PFSK-1 (cell line): ENCODE data around the gene FADS2.

Experiments used
- FOXP2 ChIP-seq: optimal IDR thresholded peaks from 2 replicates; pipeline ENCODE3; 2011; ENCODE audit warnings: borderline replicate concordance, control low read depth, inconsistent platforms; ENCODE audit not compliant: insufficient read depth; ENCODE audit errors: extremely low read length, extremely low read depth
- POLR2AphosphoS5 ChIP-seq: IDR thresholded peaks from 2 replicates; pipeline ENCODE4 v1.6.1; 2012; ENCODE audit warnings: low read depth, mild to moderate bottlenecking, control low read depth, low read length, moderate library complexity
- SIN3A ChIP-seq: IDR thresholded peaks from 2 replicates; pipeline ENCODE4 v1.6.1; 2012; ENCODE audit warnings: mild to moderate bottlenecking, low read length, moderate library complexity, borderline replicate concordance; ENCODE audit not compliant: insufficient read depth
- TAF1 ChIP-seq: IDR thresholded peaks from 2 replicates; pipeline ENCODE4 v1.6.1; 2012; ENCODE audit warnings: low read length, control low read depth, borderline replicate concordance; ENCODE audit not compliant: insufficient read depth
- TF ChIP-seq, protein P1 (sequence below), 2 experiments: IDR thresholded peaks; 2 replicates each; pipeline versions ENCODE4 v1.6.1 to v1.8.0; 2011 to 2012; ENCODE audit warnings: low read depth in 2 of 2, low read length in 2 of 2, control low read depth in 1 of 2, inconsistent platforms in 1 of 2, mild to moderate bottlenecking in 1 of 2, moderate library complexity in 1 of 2; ENCODE audit not compliant: insufficient read depth in 1 of 2

Gene FADS2

DNA sequence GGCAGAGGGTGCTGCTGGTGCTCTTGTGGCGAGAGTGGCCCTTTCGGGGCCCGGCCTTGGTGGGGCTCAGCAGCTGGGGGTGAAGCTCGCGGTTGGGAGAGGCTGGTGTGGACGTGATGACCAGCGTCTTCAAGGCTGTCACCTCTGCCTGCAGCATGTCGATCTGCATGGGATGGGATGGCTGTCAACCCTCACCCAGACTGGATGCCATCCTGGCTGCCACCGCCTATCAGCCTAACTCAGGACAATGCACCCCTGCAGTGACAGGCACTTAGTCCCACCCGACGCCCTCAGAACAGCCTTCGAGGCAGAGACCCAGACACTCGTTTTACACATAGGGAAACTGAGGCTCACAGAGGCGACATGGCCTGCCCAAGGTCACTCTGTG is 78.4 kb downstream of the FADS2 start:
- no peak for TF ChIP-seq SIN3A
- TF ChIP-seq TAF1: no peak
- TF ChIP-seq FOXP2: no peak
- TF ChIP-seq, protein P1, sequence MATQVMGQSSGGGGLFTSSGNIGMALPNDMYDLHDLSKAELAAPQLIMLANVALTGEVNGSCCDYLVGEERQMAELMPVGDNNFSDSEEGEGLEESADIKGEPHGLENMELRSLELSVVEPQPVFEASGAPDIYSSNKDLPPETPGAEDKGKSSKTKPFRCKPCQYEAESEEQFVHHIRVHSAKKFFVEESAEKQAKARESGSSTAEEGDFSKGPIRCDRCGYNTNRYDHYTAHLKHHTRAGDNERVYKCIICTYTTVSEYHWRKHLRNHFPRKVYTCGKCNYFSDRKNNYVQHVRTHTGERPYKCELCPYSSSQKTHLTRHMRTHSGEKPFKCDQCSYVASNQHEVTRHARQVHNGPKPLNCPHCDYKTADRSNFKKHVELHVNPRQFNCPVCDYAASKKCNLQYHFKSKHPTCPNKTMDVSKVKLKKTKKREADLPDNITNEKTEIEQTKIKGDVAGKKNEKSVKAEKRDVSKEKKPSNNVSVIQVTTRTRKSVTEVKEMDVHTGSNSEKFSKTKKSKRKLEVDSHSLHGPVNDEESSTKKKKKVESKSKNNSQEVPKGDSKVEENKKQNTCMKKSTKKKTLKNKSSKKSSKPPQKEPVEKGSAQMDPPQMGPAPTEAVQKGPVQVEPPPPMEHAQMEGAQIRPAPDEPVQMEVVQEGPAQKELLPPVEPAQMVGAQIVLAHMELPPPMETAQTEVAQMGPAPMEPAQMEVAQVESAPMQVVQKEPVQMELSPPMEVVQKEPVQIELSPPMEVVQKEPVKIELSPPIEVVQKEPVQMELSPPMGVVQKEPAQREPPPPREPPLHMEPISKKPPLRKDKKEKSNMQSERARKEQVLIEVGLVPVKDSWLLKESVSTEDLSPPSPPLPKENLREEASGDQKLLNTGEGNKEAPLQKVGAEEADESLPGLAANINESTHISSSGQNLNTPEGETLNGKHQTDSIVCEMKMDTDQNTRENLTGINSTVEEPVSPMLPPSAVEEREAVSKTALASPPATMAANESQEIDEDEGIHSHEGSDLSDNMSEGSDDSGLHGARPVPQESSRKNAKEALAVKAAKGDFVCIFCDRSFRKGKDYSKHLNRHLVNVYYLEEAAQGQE (IDR thresholded peaks at IDR 0.05; ENCODE audit: insufficient read depth in 1 of 2, low read depth in 2 of 2, low read length in 2 of 2): no peak
- no peak for TF ChIP-seq POLR2AphosphoS5

DNA sequence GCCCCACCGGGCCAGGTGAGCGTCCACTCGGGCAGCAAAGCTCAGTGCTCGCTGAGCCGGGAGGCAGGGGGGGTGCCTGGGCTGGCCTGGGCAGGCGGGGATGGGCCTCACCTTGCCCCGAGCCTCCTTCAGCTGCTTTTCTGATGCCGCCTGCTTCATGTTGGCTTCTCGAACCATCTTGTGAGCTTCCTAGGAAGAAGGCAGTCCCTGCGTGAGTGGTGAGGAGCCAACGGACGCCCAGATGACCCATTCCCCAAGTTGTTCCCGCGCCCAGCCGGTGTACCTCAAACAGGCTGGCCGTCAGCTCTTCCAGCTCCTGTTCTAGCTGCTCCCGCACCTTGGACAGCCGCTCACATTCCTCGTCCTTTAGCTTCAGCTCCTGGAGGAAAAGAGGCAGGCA is 79.2 kb downstream of the FADS2 start:
- TF ChIP-seq TAF1 (no peak), POLR2AphosphoS5 (no peak), SIN3A (no peak), FOXP2 (no peak)
- TF ChIP-seq, protein P1 (IDR thresholded peaks at IDR 0.05; ENCODE audit: insufficient read depth in 1 of 2, low read depth in 2 of 2, low read length in 2 of 2): no peak

DNA sequence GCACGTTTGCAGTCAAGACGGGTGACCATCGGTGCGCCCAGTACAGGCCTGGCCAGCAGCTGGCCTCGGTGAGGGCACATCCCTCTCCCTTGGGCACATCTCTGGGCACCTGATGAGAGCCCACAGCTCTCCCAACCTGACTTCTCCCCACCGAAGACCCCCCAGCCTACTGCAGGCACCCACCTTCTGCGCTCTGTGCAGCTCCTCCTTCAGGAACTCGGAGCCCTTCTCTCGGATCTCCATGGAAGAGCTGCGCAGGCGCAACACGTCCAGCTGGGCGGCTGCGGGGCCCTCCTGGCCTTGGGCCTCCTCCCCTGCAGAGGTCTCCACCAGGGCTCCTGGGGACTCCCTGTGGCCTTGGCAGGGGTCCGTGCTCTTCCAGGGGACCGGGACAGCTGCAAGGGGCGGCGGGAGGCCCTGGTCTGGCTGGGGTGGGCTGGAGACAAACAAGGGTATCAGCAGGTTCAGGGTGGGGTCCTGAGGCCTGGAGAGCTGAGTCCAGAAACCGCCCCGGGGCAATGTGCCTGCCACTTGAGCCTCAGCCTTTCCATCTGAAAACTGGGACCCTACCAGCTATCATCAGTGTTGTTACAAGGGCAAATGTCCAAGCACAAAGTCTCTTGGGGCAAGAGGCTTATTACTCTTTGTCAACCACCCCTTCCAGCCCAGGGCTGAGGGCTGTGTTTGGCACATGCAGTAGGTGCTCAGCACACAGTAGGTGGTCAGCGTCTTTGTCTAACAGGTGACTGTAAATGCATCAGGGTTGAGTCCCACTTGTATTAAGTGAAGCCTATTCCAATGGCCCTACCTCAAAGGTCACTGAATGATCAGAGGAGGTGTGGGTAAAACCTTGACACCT is 80.0 kb downstream of the FADS2 start:
- TF ChIP-seq TAF1 (no peak), SIN3A (no peak), FOXP2 (no peak), POLR2AphosphoS5 (no peak)
- TF ChIP-seq, protein P1 (IDR thresholded peaks at IDR 0.05; ENCODE audit: insufficient read depth in 1 of 2, low read depth in 2 of 2, low read length in 2 of 2): no peak

DNA sequence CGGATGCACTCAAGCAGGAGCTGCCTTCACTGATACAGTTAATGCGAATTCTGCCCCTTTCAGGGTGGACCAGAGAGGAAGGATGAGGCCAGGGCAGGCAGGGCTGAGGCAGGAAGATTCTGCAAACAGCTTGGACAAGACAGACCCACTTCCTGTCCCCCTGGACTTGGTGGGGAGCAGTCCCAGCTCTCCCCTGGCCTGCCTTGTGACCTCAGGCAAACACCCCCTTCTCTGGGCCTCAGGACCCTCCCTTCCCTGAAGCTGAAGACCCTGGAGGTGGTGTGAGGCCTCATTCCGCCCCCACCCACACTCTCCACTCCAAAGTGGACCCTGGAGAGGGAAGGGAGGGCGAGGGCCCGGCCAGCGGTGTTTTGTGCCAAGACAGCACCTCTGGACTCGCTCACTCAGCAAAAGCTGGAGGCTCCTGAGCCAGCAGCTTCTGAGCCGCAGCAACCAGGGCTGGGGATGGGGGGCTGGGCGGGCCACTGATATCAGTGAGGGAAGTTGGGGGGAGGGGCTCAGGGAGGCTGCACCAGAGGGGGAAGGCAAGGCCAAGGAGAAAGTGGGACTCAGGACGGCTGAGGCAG is 80.7 kb downstream of the FADS2 start:
- TF ChIP-seq POLR2AphosphoS5 (no peak), FOXP2 (no peak), TAF1 (no peak), SIN3A (no peak)
- TF ChIP-seq, protein P1 (IDR thresholded peaks at IDR 0.05; ENCODE audit: insufficient read depth in 1 of 2, low read depth in 2 of 2, low read length in 2 of 2): no peak
